Fibroblast of the aortic adventitia (primary cell): Measurements from ENCODE around the gene HSFX3. TPM values are rescaled to one million over a fixed set of nuclear protein-coding genes. Genes with fewer than 3 reads are reported as not detected.
"Not testable (repeated sequence)": the region's sequence is repeated elsewhere in the genome, so short reads cannot be mapped to it uniquely, and the experiment has no call there.

Experiments used
- DNase-seq: peaks from one replicate; pipeline ENCODE4 v3.0.0-alpha.2; 2010; ENCODE audit warnings: low read depth
- H3K4me3 ChIP-seq: 2 replicates; pipeline ENCODE4 v1.5.1; 2011; ENCODE audit warnings: low read depth, mild to moderate bottlenecking, control low read depth, low read length, moderate library complexity
- total RNA-seq: library from RNA; depleted of rRNA; stranded (reverse); fragments of >200 nt; gene quantifications from 2 replicates; pipeline ENCODE4 v1.2.3, GENCODE V29; 2012; ENCODE audit warnings: low replicate concordance
- TF ChIP-seq, protein P1 (sequence below): IDR thresholded peaks from 2 replicates; pipeline ENCODE4 v1.5.1; 2011; ENCODE audit warnings: mild to moderate bottlenecking, low read length, control low read depth, inconsistent platforms; ENCODE audit not compliant: insufficient read depth

Gene HSFX3
- total RNA-seq, 1 donor = not detected

DNA sequence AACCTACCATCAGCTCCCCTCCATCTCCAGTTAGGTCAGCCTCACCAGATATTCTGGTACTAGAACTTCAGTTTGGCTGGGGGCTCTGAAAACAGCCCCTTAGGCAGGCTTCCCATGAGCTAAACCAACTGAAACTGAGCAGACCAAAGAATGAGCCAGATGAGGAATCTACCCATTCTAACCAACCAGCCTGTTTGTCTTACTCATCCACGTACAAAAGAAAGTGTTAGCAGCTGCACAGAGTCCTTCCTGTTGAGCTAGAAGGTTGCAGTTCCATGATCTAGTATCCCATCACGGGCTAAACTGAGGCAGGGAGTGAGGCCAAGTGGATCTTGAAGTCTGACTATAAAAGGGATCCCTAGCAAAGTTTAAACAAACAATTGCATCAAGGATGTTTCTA, 20.0 kb upstream of the HSFX3 start:
- no peak for DNase-seq
- TF ChIP-seq, protein P1, sequence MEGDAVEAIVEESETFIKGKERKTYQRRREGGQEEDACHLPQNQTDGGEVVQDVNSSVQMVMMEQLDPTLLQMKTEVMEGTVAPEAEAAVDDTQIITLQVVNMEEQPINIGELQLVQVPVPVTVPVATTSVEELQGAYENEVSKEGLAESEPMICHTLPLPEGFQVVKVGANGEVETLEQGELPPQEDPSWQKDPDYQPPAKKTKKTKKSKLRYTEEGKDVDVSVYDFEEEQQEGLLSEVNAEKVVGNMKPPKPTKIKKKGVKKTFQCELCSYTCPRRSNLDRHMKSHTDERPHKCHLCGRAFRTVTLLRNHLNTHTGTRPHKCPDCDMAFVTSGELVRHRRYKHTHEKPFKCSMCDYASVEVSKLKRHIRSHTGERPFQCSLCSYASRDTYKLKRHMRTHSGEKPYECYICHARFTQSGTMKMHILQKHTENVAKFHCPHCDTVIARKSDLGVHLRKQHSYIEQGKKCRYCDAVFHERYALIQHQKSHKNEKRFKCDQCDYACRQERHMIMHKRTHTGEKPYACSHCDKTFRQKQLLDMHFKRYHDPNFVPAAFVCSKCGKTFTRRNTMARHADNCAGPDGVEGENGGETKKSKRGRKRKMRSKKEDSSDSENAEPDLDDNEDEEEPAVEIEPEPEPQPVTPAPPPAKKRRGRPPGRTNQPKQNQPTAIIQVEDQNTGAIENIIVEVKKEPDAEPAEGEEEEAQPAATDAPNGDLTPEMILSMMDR = no peak

GRCh38 chrX:149568701-149569296, 19.1 kb upstream of the HSFX3 start:
- H3K4me3 ChIP-seq = no peak overlapping the region
- no peak for DNase-seq
- TF ChIP-seq, protein P1 = no peak

More for the DNA sequence above, 20.0 kb upstream of the HSFX3 start:
- H3K4me3 ChIP-seq = no peak overlapping the region

- DNase-seq = no peak
- TF ChIP-seq, protein P1 = no peak
- H3K4me3 ChIP-seq = no peak overlapping the region
Measured at GRCh38 chrX:149567621-149568417, 18.1 kb upstream of the HSFX3 start.

DNA sequence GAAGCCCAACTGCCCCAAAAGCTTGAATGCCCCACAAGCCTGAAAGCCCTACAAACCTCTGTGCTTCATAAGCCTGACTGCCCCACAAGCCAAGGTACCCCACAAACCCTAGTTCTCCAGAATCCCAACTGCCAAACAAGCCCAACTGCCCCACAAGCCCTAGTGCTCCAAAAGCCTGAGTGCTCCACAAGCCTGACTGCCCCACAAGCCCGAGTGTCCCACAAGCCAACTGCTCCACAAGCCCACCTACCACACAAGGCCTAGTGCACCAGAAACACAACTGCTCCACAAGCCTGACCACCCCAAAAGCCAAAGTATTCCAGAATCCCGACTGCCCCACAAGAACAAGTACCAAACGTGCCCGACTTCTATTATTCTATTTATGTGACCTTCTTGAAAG, 13.6 kb upstream of the HSFX3 start:
- DNase-seq = no peak
- no peak overlapping the region for H3K4me3 ChIP-seq
- TF ChIP-seq, protein P1 = no peak

GRCh38 chrX:149555251-149555650, 5.5 kb upstream of the HSFX3 start:
- DNase-seq, H3K4me3 ChIP-seq: not testable (repeated sequence)

DNA sequence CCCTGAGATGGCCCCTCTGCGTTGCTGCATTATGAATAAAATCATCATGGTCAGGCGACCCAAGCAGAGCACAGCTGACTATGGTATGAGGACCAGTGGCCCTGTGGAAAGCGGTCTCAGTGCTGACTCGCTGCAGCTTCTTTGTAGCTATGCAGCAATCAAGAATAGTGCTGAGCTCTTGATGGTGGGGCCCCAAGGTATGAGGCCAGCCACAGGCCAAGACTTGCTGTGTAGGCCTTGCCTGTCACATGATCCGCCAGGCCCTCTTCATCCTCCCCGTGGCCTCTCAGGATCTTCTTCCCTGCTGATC, 2.2 kb upstream of the HSFX3 start:
- not testable (repeated sequence) for DNase-seq, H3K4me3 ChIP-seq

DNA sequence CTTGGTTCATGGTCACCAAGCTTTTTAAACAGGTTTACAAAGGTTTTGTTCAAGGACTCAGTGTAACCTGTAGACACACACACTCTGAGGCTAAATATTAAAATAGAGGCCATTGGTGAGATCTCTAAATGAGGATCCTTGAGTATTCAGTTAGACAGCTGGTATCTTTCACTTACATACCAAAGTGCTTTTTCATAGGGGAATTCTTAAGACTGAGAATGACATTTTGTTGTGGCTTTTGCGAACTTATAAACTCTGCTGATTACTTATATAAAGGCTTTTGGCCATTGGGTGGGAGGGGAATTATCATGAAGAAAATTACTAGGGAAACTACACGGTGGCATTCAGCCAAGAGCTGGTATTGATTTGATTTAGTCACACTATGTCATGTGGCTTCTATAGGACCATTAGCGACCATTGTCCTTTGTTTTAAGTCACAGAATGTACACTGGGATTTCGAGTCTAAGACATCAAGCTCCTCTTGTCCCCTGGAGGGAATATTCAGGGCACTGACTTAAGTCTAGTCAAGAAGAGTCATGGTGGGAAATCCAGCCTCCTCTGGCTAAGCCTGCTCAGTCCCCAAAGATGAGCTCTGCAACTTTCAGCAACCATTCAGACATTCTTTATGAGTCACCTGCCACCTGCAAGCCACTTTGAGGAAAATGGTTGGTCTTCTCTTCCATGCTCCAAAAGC, 1.7 kb upstream of the HSFX3 start:
- not testable (repeated sequence) for H3K4me3 ChIP-seq, DNase-seq

GRCh38 chrX:149550454-149550853, 730 bp upstream of the HSFX3 start:
- not testable (repeated sequence) for DNase-seq

DNA sequence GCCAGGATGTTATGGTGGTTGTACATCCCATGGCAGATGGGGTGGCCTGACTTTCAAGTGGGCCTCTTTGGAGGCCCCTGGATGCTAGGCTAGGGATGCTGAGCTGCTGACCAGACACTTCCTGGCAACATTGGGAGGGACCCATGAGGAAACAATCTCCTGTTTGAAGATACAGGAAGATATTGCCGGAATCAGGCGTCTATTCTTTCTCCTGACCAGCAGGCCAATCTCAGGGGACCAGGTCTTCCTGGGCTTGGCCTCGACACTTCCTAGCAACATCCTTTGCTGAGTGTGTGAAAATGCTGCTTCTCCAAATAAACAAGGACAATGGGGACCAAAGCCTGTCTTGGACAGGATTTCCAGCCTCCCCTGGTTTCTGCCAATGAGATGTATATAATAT, 1.9 kb downstream of the HSFX3 start:
- not testable (repeated sequence) for H3K4me3 ChIP-seq, DNase-seq

More at GRCh38 chrX:149550454-149550853, 730 bp upstream of the HSFX3 start:
- not testable (repeated sequence) for H3K4me3 ChIP-seq

GRCh38 chrX:149546962-149547361, 2.8 kb downstream of the HSFX3 start:
- not testable (repeated sequence) for DNase-seq

DNA sequence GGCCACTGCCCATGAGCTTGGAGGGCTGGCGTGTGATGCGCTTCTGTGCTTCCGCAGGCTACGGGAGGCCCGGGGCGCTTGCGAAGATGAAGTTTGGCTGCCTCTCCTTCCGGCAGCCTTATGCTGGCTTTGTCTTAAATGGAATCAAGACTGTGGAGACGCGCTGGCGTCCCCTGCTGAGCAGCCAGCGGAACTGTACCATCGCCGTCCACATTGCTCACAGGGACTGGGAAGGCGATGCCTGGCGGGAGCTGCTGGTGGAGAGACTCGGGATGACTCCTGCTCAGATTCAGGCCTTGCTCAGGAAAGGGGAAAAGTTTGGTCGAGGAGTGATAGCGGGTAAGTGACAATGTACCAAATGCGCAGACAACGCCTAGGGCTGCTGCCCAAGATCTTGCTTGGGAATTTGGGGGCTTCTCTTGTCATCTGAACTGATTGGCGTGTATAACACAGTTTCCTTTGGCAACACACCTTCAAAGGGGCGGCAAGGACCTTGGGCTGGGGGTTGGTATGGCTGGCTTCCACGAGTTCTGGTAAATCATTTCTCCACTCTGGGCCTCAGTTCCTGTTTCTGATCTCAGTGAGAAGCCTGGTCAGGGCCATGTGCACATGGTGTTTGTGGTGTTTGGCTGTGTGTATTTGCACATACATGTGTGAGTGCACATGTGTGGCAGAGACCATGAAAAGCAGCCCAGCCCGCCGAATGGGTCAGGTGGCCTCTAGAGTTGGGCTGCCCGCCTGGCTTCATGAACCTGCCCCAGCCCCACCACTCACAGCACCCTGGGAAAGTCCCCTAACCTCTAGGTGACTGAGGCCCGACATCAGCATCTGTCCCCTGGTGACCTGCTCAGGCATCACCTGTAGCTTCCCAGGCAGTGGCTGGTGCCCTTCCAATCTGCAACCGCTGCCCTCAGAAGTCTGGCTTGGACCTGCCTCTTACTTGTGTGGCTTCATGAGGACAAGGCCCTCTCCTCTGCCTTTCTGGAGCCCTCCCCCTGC, 3.9 kb downstream of the HSFX3 start:
- H3K4me3 ChIP-seq, DNase-seq: not testable (repeated sequence)

More at GRCh38 chrX:149546962-149547361, 2.8 kb downstream of the HSFX3 start:
- H3K4me3 ChIP-seq = not testable (repeated sequence)
